ENCODE data around the gene CAT.

The CAT gene

DNA sequence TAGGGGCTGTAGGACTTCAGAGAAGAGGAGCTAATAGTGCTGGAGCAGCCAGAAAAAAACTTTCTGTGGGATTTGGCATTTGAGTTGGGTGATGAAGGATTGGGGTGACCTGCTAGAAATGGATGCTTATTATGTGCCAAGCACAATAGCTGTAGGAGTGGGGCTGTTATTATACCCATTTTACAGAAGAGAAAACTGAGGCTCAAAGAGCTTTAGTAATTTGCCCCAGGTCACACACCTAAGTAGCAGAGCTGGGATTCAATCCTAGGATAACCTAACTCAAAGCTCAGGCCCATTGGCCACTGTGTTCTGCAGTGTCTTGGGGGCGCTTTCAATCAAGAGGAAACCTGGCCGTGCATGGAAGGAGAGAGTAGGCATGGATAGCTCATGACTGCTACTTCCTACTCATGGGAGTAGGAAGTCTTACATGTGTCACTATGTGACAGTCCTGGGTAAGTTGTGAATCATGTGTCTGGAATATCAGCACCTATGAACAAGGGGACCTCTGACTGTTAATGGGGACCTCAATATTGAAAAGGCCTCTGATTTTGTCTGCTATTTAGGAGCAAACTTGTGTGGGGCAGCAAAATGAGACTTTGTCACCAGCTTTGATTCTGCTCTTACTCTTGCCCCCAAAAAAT is 81.0 kb downstream of the CAT start:
- H3K4me3 ChIP-seq (ENCODE audit: low read depth, low read length) = no peak overlapping the region

- H3K4me3 ChIP-seq (ENCODE audit: low read depth, low read length) = no peak overlapping the region
Observed at GRCh38 chr11:34521265-34521664, 82.5 kb downstream of the CAT start.
